Activated naive CD4-positive, alpha-beta T cell treated with anti-CD3 and anti-CD28 coated beads, Interleukin-2, amount 50 U/mL, for 24 hours (primary cell): ENCODE data around the gene KLHL33.

ENCODE experiments used
- H3K27ac Mint-ChIP-seq: one replicate; pipeline ENCODE4 v1.8.0; 2021; ENCODE audit warnings: mild to moderate bottlenecking, mixed read lengths
- H3K27me3 Mint-ChIP-seq: one replicate; pipeline ENCODE4 v1.8.0; 2021; ENCODE audit warnings: mixed read lengths
- H3K36me3 Mint-ChIP-seq: one replicate; pipeline ENCODE4 v1.8.0; 2021; ENCODE audit warnings: mixed read lengths
- H3K4me1 Mint-ChIP-seq: one replicate; pipeline ENCODE4 v1.8.0; 2021; ENCODE audit warnings: mixed read lengths
- H3K4me3 Mint-ChIP-seq: one replicate; pipeline ENCODE4 v1.8.0; 2021; ENCODE audit warnings: mild to moderate bottlenecking, mixed read lengths
- H3K9me3 Mint-ChIP-seq: one replicate; pipeline ENCODE4 v1.8.0; 2021; ENCODE audit warnings: mixed read lengths

The KLHL33 gene

DNA sequence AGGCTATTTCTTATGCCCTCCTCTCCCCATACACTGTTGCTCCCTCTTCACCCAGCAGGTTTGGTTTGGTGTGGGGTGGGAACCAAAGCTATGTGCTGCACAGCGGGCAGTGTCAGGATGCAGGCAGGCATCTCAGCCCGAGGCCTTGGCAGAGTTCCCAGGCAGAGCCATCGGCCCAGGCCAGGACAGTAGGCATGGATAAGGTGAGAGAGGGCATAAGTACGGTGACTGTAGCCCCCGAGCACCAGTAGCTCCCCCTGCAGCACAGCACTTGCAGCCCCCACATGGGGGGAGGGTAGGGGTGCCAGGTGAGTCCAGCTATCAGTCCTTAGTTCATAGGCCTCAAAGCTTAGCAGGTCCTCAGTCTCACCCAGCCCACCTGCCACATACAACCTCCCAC is 7.2 kb downstream of the KLHL33 start:
- Mint-ChIP-seq H3K9me3 (no peaks in the 10 kb centered on the region), H3K36me3 (no peaks in the 10 kb centered on the region), H3K4me3 (peak overlapping the region; percentile 36), H3K4me1 (peaks cover 31% of the 10 kb centered on the region), H3K27ac (no peak overlapping the region), H3K27me3 (no peaks in the 10 kb centered on the region)

DNA sequence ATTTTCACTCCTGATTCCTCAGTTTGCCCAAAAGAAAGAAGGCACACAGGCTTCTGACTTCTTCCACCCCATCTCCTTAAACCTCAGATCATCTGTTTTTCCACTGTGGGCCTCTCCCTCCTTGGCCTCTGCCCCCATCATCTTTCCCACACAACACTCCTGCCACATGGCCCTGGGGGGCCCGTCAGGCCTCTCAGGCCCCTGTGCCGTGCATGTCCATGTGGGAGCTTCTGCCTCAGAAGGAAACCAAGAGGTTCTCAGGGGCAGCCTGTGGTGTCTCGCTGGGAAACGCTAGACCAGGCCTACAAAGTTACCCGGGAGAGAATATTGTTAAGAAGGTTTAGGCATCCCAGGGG is 8.0 kb downstream of the KLHL33 start:
- Mint-ChIP-seq H3K36me3 (no peaks in the 10 kb centered on the region), H3K27me3 (no peaks in the 10 kb centered on the region), H3K4me1 (peaks cover 31% of the 10 kb centered on the region), H3K27ac (peak overlapping the region; percentile 92), H3K9me3 (no peaks in the 10 kb centered on the region), H3K4me3 (peak overlapping the region; percentile 41)

DNA sequence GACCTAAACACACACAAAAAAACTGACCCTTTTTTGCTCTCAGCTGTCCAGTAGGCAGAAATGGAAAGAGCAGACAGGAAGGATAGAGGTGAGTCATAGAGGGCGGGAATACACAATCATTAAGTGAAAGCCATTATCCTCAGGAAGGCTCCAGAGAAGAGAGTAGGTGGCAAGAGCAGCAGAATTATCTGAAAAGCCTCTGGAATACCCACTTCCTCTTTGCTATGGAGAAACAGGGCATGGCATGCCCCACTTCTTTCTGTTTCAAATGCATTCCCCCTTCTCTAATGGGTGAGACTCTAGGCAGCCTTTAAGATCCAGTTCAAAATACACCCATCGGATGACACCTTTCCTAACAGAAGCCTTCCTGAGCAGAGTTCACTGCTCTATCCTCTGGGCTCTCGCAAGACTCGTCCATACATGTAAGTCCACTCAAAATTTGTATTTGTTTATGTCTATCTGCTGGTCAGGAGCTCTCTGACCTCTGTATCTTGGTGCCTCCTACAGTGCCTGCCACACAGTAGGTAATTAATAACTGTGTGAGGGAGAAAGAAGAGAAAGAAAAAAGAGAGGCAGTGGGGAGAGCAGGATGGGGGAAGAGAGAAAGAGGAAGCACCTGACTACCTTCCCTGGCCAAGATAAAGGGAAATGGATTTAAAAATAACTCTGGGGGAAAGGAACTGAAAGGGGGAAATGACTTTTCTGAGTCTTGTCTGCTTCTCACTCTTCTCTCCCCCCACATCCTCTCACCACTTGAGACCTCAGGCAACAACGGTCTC is 8.5 kb downstream of the KLHL33 start:
- no peaks in the 10 kb centered on the region for H3K9me3 Mint-ChIP-seq
- H3K27me3 Mint-ChIP-seq, result no peaks in the 10 kb centered on the region
- peaks cover 31% of the 10 kb centered on the region for H3K4me1 Mint-ChIP-seq
- H3K27ac Mint-ChIP-seq, result peak overlapping the region; percentile 92
- H3K4me3 Mint-ChIP-seq, result peak overlapping the region; percentile 41
- no peaks in the 10 kb centered on the region for H3K36me3 Mint-ChIP-seq

DNA sequence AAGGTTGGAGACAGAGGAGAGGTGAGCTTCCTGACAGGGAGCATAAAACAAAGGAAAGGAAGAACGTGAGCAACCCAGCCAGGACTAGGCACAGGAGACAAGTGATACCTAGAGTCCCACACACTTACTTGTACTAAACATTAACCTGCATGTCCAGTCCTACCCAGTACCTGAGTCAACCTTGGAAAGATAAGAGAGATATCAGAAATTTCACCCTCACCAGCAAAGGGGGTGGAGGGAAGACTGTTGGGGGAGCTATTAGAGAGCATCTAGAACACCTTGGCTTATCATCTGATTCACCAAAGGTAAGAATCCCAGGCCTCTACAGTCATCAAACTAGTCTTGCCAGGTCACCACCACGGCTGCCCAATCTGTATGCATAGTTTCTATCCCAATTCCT is 11.1 kb downstream of the KLHL33 start:
- Mint-ChIP-seq H3K27me3 (no peaks in the 10 kb centered on the region), H3K27ac (no peak overlapping the region), H3K4me3 (no peak overlapping the region)

DNA sequence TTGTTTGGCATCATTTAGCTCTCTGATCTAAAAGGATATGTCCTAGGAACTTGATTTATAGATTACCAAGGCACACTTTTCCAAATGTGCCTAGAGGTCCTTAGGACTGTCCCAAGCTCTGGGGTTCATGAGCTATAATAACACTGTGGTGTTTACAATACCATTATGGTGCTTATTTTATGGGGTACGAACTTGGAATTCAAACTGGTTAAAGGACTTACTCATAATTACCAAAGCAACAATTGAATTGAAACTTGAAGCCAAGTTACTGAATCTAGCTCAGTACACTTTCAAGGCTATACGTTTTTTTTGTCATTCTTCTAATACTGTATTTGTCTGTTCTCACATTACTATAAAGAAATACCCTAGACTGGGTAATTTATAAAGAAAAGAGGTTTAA is 13.1 kb downstream of the KLHL33 start:
- Mint-ChIP-seq H3K27me3 (no peaks in the 10 kb centered on the region), H3K4me3 (no peak overlapping the region), H3K36me3 (no peaks in the 10 kb centered on the region), H3K9me3 (no peaks in the 10 kb centered on the region), H3K4me1 (peaks cover 14% of the 10 kb centered on the region), H3K27ac (no peak overlapping the region)

More for the DNA sequence above, 11.1 kb downstream of the KLHL33 start:
- H3K4me1 Mint-ChIP-seq, result peaks cover 31% of the 10 kb centered on the region
- H3K9me3 Mint-ChIP-seq, result no peaks in the 10 kb centered on the region
- no peaks in the 10 kb centered on the region for H3K36me3 Mint-ChIP-seq

DNA sequence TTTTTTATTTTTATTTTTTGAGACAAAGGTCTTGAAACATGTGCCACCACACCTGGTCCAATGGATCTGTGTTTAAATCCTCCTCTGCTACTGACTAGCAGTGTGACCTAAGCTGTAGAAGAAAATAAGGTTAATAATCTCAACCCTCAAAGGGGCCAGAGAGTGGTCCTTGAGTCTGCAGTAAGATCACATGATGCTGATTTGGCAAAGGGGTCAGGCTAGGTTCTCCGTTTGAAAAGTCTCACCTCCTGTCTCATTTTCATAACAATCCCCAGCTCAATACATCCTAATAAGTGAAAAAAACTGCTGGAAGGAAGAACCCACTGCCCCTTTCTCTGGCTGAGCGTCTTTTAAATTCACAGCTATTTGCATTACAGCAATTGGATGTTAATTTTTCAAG is 14.7 kb downstream of the KLHL33 start:
- Mint-ChIP-seq H3K36me3 (no peaks in the 10 kb centered on the region), H3K27me3 (no peaks in the 10 kb centered on the region), H3K4me3 (no peak overlapping the region), H3K27ac (no peak overlapping the region), H3K4me1 (peaks cover 6% of the 10 kb centered on the region), H3K9me3 (no peaks in the 10 kb centered on the region)

DNA sequence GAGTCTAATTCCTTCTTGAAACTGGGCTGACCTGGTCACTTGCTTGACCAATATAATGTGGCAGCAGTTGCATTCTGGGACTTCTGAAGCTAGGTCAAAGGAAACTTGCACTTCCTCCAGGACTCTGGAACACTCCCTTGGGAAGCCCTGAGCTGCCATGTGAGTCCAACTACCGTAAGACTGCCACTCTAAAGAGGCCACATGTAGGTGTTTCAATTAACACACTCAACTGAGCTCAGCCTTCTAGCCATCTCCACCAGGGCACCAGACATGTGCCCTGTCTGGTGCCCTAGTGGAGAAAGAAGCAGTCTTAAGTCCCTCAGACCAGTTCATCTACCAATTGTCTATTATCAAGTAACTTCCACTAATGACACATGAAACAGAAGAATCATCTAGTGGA is 16.5 kb downstream of the KLHL33 start:
- Mint-ChIP-seq H3K9me3 (no peaks in the 10 kb centered on the region), H3K4me3 (no peak overlapping the region), H3K4me1 (peaks cover 11% of the 10 kb centered on the region), H3K36me3 (no peaks in the 10 kb centered on the region), H3K27me3 (no peaks in the 10 kb centered on the region), H3K27ac (no peak overlapping the region)

DNA sequence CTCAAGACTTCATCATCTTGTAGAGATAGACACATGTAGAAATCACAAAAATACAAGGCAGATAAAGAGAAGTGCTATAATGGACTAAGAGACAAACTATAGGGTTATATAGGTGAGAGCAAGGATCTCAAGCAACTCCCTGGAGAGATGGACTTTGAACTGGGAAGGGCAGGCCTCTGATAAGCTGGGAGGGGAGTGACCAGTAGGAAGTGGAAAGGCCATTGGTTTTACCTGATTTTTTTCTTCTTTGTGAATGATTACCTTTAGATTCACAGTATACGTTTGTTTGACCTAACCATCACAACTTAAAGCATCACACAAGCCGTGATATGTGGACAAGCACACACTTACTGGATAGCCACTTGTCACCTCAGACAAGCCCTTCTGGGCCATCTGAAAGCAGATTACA is 17.5 kb downstream of the KLHL33 start:
- Mint-ChIP-seq H3K4me1 (peaks cover 20% of the 10 kb centered on the region), H3K27ac (no peak overlapping the region), H3K36me3 (no peaks in the 10 kb centered on the region), H3K9me3 (no peaks in the 10 kb centered on the region), H3K4me3 (no peak overlapping the region), H3K27me3 (no peaks in the 10 kb centered on the region)

DNA sequence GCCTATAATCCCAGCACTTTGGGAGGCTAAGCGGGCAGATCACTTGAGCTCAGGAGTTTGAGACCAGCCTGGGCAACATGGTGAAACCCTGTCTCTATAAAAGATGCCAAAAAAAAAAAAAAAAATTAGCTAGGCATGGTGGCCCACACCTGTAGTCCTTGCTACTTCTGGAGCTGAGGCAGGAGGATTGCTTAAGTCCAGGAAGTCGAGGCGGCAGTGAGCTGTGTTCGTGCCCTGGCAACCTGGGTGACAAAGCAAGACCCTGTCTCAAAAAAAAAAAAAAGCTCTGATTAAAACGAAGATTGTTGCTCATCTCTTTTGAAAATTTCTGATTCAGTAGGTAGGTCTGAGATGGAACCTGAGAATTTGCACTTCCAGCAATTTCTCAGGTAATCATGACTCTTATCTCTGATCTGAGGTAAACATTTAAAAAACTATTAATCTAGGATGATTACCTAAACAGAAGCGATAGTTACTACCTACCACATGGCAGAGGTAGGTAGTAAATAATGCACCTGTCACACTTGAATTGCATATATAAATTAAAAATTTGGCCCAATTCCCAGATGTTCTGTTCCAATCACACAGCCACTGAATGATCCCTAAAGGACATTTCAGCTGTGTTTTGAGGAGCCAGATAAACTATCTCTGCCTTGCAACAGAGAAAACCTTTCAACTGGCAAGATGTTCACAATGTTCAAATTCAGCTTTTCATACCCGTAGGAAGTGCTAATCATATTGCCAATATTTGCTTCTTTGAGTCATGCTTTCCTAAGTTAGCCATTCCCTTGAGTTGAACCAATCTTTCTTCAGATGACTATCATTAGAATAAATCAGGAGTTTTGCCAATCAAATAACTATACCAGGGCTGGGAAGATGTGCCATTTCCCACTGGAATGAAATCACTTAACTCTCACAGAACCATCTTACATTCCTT is 18.4 kb downstream of the KLHL33 start:
- Mint-ChIP-seq H3K9me3 (no peaks in the 10 kb centered on the region), H3K4me1 (peaks cover 25% of the 10 kb centered on the region), H3K4me3 (no peak overlapping the region), H3K27me3 (no peaks in the 10 kb centered on the region), H3K27ac (no peak overlapping the region), H3K36me3 (no peaks in the 10 kb centered on the region)

DNA sequence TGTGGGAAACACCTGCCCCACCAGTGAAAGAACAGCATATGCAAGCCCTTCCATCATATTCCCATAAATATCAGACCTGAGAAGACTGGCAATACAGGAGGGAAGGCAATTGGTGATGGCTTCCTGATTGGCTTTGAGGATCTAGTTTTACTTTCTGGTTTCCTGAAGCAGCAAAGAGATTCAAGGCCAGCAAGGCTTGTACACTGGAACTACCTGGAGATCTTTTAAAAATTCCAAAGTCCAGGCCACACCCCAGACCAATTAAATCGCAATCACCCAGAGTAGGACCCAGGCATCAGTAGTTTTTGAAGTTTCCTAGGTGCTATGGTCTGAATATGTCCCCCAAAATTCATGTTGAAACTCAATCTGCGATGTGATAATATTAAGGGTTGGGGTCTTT is 19.7 kb downstream of the KLHL33 start:
- Mint-ChIP-seq H3K36me3 (no peaks in the 10 kb centered on the region), H3K27ac (no peak overlapping the region), H3K27me3 (no peaks in the 10 kb centered on the region), H3K4me1 (peaks cover 36% of the 10 kb centered on the region), H3K4me3 (no peak overlapping the region), H3K9me3 (no peaks in the 10 kb centered on the region)

DNA sequence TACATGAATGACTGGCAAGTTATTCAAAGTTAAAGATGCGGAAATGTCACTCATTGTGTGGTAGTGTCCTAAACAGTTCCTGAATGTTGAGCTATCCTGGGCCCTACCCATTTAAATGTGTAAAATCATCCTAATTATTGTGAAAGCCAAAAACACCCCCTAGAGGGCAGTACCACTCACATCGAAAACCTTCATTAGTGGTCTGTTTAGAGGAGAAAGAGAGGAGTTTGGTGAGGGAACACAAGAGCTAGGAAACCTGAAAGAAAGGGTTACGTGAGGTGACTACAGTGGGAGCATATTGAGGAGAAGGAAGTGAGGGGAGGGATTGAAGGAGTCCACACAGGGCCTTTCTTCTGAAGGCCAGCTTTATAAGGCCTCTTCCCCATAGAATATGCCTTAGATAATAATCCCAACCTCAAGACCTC is 20.2 kb downstream of the KLHL33 start:
- Mint-ChIP-seq H3K4me1 (peaks cover 40% of the 10 kb centered on the region), H3K9me3 (no peaks in the 10 kb centered on the region), H3K27me3 (no peaks in the 10 kb centered on the region), H3K4me3 (no peak overlapping the region), H3K36me3 (no peaks in the 10 kb centered on the region), H3K27ac (peak overlapping the region; percentile 66)

DNA sequence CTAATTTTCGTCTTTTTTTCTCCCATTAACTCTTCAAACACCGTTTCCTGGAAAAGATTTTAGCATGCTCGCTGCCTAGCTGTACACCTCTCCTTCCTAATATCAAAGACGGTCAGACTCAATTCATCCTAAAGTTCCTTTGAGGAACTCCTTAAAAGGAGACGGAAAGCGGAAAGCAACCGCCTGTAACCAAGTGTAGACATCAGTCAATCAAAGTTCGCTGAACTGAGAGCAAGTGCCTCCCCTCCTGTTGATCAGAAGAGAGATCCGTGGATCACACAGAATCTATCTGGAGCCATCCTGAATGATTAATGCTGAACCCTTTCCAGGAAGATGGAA is 22.3 kb downstream of the KLHL33 start:
- Mint-ChIP-seq H3K9me3 (no peaks in the 10 kb centered on the region), H3K27ac (peak overlapping the region; percentile 97), H3K4me3 (peak overlapping the region; percentile 96), H3K36me3 (no peaks in the 10 kb centered on the region), H3K27me3 (no peaks in the 10 kb centered on the region), H3K4me1 (peaks cover 51% of the 10 kb centered on the region)

DNA sequence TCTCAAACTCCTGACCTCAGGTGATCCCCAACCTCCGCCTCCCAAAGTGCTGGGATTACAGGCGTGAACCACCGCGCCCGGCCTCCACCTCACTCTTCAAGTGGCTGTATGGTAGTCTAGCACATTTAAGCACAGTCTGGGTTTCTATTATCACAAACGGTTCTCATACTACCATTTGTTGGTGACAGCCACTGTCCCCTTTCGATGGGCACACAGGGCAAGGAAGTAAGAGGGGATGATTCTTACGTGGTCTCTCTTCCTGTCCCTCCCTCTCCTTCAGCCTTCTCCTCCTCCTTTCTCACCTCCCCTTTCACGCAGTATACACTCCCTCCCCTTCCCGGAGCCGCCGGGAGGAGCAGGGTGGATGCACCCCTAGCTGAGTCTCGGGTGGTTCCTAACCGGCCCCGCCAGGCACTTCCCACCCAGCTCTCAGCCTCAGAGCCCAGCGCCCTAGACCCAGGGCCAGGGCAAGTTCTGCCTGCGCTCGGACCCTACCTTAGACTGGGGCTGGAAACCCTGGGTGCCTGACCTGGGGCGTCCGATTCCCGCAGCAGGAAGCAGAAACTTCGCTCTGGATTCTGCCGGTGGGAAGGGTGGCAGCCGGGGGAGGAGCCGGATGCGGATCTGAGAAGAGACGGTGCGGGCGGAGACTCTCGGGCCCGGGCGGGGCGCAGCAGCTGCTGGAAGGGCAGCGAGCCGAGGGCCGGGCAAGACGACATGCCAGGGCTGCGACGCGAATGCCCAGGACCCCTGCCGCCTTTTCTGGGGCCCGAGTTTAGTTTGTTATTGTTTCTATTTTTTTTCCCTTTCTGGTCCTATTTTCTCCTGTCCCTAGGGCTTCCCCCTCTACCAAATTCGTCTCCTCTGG is 22.9 kb downstream of the KLHL33 start, which contains the start of gene TEP1:
Gene TEP1 (minus strand): TSS at position 626 of the 868 bp plus-strand sequence. CDS start 5,062 bp downstream, outside the sequence.
- peak within 1 kb of the TSS; percentile 97 for H3K27ac Mint-ChIP-seq
- H3K9me3 Mint-ChIP-seq, result no peaks in the 10 kb centered on the region
- peaks cover 2% of the 10 kb centered on the region for H3K36me3 Mint-ChIP-seq
- peaks cover 55% of the 10 kb centered on the region for H3K4me1 Mint-ChIP-seq
- no peaks in the 10 kb centered on the region for H3K27me3 Mint-ChIP-seq
- H3K4me3 Mint-ChIP-seq, result peak within 1 kb of the TSS; percentile 96

DNA sequence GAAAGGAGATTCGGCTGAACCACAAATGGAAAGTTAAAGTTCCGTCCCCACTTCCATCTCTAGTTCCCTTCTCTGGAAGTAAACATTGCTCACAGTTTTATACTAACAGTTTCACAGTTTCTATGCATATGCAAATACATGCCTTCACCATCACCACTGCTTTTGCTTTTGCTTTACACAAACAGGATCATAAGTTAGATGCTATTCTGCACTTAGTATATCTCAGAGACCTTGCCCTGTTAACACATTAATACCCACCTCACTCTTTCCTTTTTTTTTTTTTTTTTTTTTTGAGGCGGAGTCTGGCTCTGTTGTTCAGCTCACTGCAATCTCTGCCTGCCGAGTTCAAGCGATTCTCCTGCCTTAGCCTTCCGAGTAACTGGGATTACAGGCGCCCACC is 23.6 kb downstream of the KLHL33 start:
- peaks cover 59% of the 10 kb centered on the region for H3K4me1 Mint-ChIP-seq
- H3K4me3 Mint-ChIP-seq, result peak overlapping the region; percentile 96
- H3K36me3 Mint-ChIP-seq, result peaks cover 5% of the 10 kb centered on the region

DNA sequence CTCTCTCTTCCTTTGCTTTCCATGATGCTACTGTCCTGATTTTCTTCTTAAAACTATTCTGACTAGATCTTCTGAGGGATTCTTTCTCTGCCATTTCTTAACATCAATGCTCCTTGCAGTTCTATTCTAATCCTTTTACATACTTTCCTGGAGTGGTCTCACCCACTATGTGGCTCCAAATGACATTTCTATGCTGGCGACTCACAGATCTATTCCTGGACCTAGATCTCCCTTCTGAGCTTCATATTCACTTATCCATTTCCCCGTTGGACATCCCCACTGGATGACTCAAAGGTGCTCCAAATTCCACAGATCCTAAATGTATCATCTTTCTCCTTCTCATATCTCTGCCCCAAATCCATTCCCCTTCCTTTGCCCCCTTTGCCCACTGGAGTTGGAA is 26.7 kb downstream of the KLHL33 start:
- Mint-ChIP-seq H3K27me3 (no peaks in the 10 kb centered on the region), H3K27ac (peak overlapping the region; percentile 10), H3K4me1 (peaks cover 67% of the 10 kb centered on the region), H3K9me3 (no peaks in the 10 kb centered on the region), H3K4me3 (no peak overlapping the region), H3K36me3 (peaks cover 20% of the 10 kb centered on the region)

More for the DNA sequence above, 23.6 kb downstream of the KLHL33 start:
- Mint-ChIP-seq H3K27ac (peak overlapping the region; percentile 94), H3K9me3 (no peaks in the 10 kb centered on the region), H3K27me3 (no peaks in the 10 kb centered on the region)
